Measurements from ENCODE around the gene FKBP1B.
A peak's percentile ranks its signal among the peaks of the same experiment; 100 is the strongest.
"Not testable (repeated sequence)": the region's sequence is repeated elsewhere in the genome, so short reads cannot be mapped to it uniquely, and the experiment has no call there.

The FKBP1B gene

DNA sequence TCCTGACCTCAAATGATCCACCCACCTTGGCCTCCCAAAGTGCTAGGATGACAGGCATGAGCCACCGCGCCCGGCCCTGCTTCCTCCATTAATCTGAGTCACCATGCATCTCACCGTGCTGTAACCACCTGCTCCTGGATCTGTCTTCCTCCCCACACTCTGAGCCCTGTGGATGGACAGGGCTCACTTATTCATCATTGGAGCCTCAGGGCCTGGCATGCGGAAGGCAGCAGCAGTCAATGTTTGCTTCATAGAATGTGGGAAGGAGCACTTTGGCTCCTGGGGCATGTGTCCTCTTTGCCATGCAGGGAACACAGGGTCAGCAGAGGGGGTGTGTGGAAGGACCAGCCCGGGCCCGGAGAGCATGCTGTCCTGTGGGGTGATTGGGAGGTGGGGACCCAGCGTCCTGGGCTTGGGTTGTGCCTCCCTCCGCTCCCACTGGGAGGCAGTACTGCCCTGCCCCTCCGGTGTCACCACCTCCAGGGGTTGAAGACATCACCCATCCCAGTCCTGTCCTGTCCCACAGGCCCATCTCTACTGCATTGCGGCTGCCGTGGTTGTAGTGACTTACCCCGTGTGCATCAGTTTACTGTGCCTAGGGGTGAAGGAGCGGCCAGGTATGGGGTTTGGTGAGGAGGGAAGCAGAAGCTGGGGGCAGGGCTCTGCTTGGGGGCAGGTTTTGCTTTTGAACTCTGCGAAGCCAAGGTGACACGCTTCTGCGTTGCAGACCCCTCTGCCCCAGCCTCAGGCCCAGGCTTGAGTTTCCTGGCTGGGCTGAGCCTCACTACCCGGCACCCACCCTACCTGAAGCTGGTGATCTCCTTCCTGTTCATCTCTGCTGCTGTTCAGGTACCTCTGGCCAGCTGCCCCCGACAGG lies 28.2 kb upstream of the FKBP1B start:
- no peak for FAIRE-seq
- DNase-seq (ENCODE audit: extremely low spot score, insufficient read length, low read depth) = no peak

DNA sequence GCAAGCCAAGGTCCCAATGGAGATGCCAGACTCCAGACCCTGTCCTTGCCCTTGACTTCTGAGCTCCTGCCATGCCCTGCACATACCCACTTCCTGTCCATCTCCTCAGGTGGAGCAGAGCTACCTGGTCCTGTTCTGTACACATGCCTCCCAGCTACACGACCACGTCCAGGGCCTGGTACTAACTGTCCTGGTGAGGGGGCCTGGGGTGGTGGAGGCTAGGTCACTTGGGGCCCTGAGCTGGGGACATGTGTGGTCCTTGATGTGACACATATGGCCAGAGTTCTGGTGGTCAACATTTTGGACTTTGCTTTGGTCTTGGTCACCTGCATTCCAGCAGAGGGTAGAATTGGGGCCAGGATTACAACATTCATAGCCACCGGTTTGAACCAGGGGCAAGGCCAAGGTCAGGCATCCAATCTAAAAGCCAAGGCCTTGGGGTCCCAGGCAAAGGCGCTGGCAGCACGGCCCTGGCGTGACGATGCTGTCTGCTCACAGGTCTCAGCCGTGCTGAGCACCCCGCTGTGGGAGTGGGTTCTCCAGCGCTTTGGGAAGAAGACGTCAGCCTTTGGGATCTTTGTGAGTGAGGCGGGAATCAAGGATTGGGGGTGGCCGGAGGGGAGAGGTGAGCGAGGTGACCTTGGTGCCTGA lies 27.1 kb upstream of the FKBP1B start:
- FAIRE-seq = no peak
- DNase-seq (ENCODE audit: extremely low spot score, insufficient read length, low read depth) = no peak

DNA sequence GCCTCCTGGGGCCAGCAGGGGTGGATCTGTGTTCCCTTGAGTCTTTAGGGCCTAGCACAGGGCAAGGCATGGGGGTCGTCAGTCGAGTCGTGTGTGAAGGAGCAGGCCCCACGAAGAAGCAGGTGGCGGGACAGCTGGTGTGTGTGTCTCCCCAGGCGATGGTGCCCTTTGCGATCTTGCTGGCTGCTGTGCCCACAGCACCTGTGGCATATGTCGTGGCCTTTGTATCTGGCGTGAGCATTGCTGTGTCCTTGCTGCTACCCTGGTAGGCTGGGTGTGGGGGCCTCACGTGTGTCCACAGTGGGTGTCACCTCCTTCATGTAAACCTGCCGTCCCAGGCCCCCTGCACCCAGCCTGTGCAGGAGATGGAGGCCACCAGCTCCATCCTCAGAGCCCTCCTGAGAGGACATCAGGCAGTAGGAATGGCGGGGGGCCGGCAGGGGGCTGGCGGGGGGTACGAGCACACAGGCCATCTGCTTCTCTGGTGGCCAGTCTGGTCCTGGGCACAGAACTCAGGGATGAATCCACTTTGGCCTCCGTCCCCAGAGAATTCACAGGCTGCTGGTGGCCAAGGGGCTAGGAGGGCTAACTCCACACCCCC lies 26.5 kb upstream of the FKBP1B start:
- FAIRE-seq = no peak
- DNase-seq (ENCODE audit: extremely low spot score, insufficient read length, low read depth) = no peak

DNA sequence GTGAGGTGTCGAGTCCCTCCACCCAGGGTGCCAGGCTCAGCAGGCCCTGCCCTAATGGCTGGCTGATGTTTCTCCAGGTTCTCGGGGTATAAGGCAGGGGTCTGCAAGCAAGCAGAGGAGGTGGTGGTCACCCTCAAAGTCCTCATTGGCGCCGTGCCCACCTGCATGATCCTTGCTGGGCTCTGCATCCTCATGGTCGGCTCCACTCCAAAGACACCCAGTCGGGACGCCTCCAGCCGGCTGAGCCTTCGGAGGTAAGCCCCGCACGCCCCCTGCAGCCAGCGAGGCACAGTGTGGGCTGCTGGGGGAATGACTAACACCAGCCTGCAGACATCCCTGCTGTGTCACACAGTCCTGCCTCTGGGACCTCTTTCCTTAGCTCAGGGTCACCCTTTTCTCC lies 25.5 kb upstream of the FKBP1B start:
- DNase-seq (ENCODE audit: extremely low spot score, insufficient read length, low read depth) = no peak
- FAIRE-seq = no peak

DNA sequence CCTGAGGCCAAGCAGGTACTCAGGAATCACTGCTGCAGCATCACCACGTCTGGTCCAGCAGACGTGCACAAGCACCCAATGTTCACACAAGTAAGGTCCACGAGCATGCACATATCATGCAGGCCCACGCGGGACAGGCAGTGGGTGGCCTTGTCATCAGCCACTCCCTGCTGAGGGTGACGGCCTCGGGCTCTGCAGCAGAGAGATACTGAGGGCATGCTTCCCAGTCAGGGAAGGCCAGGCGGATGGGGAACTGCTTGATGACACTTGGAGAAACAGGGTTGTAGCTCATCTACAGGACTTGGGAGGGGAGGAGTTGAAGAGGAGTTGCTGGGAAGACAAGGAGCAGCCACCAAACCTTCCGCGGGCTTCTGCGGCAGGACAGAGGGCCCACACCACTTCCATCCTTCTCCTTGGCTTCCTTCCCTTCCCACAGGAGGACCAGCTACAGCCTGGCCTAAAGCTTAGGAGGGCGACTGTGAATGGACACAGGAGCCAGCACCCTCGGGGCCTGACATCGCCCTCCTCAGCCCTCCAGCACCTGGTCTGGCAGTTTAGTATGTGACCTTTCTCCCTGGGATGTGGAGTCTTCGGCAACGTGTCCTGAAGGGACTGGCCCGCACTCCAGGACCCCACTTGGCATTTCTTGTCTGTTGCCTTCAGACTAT lies 24.4 kb upstream of the FKBP1B start:
- DNase-seq (ENCODE audit: extremely low spot score, insufficient read length, low read depth) = no peak
- no peak for FAIRE-seq

DNA sequence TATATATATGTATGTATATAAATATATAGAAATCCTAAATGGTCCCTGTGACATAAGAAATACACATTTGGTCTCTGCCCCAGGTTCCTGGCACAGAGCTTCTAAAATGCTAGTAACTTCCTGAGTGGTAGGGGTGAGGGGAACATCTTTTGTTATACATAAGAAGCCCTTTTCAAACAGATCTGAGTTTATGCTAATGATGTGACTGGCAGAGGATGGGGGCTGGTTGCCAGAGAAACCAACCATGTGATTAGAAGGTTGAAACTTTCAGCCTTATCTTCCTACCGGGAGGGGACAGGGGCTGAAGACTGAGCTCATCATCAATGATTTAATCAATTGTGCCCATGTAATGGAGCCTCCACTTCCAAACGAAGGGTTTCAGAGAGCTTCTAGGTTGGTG lies 23.3 kb upstream of the FKBP1B start:
- DNase-seq (ENCODE audit: extremely low spot score, insufficient read length, low read depth) = no peak
- no peak for FAIRE-seq

DNA sequence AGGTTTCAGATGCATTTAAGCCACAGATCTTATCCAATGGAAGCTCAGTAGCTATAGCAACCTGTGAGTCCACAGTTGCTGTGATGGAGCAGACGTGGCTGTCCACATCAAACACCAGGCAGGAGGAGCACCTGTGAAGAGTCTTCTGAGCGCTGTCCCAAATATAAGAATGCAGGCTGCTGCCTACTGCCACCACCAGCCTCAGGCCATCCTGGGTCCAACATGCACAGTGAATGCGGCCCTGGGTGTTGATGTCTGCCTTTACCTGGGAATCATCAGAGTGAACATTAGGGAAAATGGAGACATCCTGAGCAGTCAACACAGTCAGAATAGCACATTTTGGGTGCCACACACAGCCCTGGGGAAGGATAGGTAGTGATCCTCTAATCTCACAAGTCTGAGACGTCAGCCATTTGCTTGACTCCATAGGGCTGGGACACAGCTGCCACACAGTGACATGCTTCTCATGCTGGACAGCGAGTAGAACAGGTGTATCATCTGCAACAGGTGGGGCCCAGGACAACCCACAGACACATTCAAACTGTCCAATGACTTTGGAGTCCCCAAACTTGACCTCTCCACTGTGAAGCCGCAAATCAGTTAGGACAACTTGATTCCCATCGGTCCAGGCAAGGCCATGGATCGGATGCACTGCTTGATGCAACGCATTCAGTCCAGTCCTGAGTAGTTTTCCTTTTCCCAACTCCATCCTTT lies 10.6 kb upstream of the FKBP1B start:
- no peak for FAIRE-seq
- no peak for DNase-seq (ENCODE audit: extremely low spot score, insufficient read length, low read depth)

DNA sequence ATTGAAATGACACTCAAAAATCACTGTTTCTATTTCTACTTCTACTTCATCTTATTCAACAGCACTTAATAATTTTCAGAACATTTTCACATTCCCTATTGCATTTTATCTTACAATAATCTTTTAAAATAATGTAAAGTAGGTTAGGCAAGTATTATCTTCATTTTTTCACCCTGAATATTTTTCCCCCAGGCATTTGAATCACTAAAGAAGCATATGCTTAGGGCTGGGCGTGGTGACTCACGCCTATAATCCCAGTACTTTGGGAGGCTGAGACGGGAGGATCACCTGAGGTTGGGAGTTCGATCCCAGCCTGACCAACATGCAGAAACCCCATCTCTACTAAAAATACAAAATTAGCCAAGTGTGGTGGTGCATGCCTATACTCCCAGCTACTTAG lies 9.0 kb upstream of the FKBP1B start:
- no peak for FAIRE-seq
- DNase-seq (ENCODE audit: extremely low spot score, insufficient read length, low read depth) = no peak

DNA sequence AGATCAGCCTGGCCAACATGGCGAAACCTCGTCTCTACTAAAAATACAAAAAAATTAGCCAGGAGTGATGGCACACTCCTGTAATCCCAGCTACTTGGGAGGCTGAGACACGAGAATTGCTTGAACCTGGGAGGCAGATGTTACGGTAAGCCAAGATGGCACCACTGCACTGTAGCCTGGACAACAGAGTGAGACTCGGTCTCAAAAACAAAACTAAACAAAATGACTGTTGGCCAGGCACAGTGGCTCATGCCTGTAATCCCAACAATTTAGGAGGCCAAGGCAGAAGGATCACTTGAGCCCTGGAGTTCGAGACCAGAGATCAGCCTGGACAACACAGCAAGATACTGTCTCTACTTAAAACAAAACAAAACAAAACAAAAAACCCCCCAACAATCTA lies 6.4 kb upstream of the FKBP1B start:
- not testable (repeated sequence) for FAIRE-seq; DNase-seq (ENCODE audit: extremely low spot score, insufficient read length, low read depth)

DNA sequence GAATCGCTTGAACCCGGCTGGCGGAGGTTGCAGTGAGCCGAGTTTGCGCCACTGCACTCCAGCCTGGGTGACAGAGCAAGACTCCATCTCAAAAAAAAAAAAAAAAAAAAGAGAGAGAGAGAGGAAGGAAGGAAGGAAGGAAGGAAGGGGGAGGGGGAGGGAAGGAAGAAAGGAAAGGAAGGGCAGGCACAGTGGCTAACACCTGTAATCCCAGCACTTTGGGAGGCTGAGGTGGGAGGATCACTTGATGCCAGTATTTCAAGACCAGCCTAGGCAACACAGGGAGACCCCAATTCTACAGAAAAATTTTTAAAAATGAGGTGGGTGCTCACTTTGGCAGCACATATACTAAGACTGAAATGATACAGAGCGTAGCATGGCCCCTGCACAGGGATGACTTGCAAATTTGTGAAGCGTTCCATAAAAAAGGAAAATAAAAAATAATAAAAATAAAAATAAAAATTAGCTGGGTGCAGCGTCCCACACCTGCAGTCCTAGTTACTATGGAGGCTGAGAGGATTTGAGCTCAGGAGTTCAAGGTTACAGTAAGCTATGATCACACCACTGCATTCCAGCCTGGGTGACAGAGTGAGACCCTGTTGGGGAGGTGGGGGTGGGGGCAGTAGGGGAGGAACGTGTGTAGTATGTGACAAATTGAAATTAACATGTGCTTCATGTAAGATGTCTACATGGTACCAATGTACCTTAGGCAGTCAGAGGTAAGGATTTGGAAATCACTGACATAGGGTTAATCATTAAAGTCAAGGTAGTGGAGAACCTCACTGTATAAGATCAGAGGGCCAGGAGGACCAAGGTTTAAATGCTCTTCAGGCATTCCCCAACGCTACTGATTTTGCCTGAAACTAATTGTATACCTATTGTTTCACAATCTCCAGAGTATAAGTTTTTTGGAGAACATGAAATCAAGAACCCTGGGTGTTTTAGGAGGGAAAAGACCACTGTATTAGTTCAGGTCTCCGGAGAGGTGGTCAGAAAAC lies 3.7 kb upstream of the FKBP1B start:
- peak; percentile 26 for FAIRE-seq
- DNase-seq (ENCODE audit: extremely low spot score, insufficient read length, low read depth) = no peak

DNA sequence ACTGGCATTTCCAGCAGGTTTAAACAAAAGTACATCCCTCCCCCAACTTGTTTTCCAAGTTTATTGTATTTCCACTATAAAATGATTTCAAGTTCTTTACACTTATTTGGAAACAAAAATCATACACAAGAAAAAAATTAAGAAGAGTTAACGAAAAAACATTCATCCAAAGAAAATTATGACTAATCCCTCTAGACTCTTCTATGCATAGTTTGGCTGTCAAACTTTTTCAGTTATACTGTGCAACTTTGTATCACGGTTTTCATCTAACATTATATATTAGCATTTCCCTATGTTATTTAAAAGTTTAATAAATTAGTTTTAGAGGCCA lies 3.0 kb upstream of the FKBP1B start:
- FAIRE-seq = no peak
- DNase-seq (ENCODE audit: extremely low spot score, insufficient read length, low read depth) = no peak

DNA sequence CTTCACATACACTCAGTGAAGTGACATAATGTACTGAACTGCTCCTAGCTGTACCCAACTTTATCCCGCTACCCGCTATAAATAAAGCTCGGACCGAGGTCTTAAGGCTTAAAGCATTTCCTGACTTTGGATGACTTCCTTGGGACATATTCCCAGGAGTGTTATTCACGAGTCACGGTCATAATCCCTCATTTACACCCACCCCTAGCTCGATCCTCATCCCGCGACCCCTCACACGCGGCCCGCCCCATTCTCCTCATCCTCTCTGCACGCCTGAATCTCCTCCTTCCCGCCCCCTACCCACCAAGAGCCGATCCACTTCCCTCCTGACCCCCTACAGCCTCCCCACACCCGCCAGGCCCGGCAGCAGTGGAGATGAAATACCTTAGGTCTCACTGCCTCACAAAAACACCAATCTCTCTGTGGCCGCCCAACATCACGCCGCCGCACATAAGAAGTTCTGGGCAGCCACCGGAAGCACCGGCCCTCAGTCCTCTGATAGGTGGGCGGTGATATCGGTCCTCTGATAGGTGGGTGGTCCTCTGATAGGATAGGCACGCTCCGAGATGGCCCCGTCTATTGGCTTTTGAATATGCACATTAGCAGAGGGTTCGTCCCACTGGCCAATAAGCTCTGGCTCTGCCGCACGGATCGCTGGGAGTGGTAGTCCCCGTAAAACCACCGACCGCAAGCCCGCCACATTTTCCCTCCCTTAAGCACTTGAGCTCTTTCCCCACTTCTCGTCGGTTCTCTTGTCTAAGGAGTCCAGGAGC lies 2.4 kb upstream of the FKBP1B start, which contains the start of gene WDCP:
Gene WDCP, minus strand, starts transcription at position 462 of the 773 bp plus-strand sequence. CDS start 7,897 bp downstream, outside the sequence.
- DNase-seq (ENCODE audit: extremely low spot score, insufficient read length, low read depth) (peak; percentile 79), FAIRE-seq (peak; percentile 99)

DNA sequence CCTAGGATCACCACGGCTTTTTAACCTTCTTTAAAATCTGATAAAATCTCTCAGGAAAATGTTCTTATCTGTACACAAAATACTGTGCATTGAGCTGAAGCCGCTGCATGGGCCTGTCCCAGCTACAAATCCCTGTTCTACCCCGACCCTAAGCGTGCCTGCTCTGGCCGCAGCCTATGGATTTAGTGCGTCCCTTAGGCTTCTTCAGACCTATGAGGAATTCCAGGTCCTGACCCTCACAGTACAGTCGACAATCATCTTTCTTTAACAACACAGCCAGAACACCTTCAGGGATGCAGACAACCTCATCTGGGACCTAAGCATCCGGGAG lies 1.9 kb upstream of the FKBP1B start:
- FAIRE-seq (no peak), DNase-seq (ENCODE audit: extremely low spot score, insufficient read length, low read depth) (no peak)

DNA sequence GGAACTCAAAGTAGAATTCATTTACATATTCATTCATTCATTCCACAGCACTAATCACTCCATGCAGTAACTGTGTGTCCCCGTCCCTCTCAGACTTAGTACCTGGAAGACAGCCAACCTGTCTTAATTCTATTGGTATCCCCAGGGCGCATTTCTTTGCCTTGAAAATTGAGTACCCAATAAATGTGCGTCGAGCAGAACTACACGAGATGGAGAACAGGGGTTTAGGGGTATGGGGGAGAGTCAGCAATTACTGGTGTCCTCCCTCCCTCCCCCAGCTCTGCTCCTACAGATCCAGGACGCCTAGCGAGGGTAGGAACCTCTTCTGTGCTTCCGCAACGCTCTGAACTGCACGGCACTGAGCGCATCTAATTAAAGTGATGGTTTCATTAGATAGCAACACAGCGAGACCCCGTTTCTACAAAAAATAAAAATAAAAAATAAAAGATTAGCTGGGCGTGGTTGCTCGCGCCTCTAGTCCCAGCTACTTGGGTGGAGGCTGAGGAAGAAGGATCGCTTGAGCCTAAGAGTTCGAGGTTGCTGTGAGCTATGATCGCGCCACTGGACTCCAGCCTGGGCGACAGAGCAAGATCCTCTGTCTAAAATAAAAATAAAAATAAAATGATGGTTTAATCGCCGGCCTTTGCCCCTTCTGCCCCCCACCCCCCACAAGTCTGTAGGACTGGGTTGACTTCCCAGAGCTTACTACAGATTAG lies 614 bp upstream of the FKBP1B start:
- FAIRE-seq (no peak), DNase-seq (ENCODE audit: extremely low spot score, insufficient read length, low read depth) (no peak)

DNA sequence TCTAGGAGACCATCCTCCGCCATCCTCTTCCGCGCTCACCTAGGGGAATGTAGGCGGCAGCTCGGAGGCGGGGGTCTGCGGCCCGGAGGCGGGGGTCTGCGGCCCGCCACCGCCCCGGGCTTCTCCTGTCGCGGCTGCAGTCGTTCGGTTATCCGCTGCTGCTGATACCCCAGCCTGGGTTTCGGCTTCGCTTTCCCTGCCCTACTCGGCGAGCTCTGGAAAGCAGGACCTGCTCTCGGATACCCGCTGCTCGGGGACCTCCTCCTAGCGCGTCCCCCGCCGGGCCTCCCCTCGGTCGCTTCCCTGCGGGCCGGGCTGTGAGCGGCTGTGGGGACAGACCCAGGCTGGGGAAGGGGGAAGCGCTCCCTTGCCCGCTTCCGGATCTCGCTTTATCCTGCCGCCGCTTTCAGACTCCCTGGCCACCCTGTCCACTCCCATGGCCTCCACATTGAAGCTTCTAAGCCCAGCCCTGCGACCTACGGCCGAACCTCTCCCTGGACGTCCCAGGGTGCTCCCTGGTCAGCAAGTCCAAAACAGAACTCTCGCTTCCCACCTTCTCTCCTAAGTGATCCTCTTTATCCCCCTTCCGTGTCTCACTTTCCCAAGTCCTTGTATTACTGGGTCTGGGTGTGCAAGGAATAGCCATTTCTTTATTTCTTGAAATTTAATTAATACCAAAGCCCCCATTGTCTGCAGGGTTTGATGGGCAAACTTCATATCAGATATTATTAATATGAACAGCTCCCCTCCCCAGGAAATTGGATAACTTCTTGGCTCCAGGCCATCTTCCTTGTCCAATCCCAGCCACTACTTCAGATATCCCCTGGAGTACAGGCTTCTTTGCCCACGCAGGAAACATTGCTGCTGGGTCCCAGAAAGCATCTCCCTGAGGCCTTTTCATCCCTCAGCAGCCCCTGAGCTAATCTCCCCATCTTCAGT lies 769 bp downstream of the FKBP1B start:
- FAIRE-seq = no peak
- DNase-seq (ENCODE audit: extremely low spot score, insufficient read length, low read depth) = no peak

DNA sequence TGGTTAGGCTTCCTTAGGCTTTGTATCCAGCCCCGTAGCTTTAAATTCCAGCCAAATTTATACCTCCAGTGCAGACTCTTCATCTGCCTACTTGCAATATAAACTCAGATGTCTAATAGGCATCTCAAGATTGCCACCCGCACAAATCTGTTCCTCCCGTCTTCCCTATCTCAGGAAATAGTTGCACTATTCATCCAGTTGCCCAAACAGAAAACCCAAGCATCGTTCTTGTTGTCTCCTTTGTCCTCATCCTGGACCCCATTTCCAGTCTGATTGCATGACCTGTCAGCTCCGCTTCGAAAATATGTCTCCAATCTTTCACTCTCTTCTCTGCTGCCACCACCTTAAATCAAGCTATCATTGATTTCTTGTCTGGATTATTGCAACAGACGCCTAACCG lies 2.3 kb downstream of the FKBP1B start:
- no peak for DNase-seq (ENCODE audit: extremely low spot score, insufficient read length, low read depth)

DNA sequence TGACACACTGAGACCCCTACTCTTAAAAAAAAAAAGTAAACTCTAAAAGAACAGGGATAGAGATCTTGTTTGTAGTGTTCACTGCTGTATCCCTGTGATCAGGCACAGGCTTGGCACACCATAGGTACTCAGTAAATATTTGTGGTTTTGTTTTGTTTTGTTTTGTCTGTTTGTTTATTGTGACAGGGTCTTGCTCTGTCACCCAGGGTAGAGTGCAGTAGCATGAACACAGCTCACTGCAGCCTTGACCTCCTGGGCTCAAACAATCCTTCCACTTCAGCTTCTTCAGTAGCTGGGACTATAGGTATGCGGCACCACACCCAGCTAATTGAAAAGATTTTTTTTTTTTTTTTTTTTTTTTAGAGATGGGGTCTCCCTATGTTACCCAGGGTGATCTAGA lies 3.4 kb downstream of the FKBP1B start:
- no peak for DNase-seq (ENCODE audit: extremely low spot score, insufficient read length, low read depth)
- FAIRE-seq = no peak

More for the DNA sequence above, 2.3 kb downstream of the FKBP1B start:
- no peak for FAIRE-seq
